GM12865 (cell line): ENCODE results near the gene MAST1.
A peak's percentile ranks its signal among the peaks of the same experiment; 100 is the strongest.
"Not testable (repeated sequence)": the region's sequence is repeated elsewhere in the genome, so short reads cannot be mapped to it uniquely, and the experiment has no call there.

ENCODE experiments used
- DNase-seq: peaks from one replicate; pipeline ENCODE4 v3.0.0; 2010; ENCODE audit warnings: low read depth
- H3K4me3 ChIP-seq: 2 replicates; pipeline ENCODE4 v1.5.1; 2011; ENCODE audit warnings: mild to moderate bottlenecking, low read depth, low read length, control low read depth
- CTCF ChIP-seq: IDR thresholded peaks from 2 replicates; pipeline ENCODE4 v1.5.1; 2011; ENCODE audit warnings: low read length, control low read depth, low read depth, inconsistent platforms; ENCODE audit not compliant: insufficient read depth; ENCODE audit errors: missing control alignments

Gene MAST1

GRCh38 chr19:12796146-12797071 is 41.9 kb upstream of the MAST1 start:
- peak; percentile 96 for TF ChIP-seq CTCF
- DNase-seq = peak; percentile 83
- H3K4me3 ChIP-seq = peak overlapping the region; percentile 8; the same call in 1 of the 2 replicates

GRCh38 chr19:12797141-12797587 is 41.2 kb upstream of the MAST1 start:
- no peak overlapping the region for H3K4me3 ChIP-seq
- DNase-seq = no peak
- TF ChIP-seq CTCF = no peak

DNA sequence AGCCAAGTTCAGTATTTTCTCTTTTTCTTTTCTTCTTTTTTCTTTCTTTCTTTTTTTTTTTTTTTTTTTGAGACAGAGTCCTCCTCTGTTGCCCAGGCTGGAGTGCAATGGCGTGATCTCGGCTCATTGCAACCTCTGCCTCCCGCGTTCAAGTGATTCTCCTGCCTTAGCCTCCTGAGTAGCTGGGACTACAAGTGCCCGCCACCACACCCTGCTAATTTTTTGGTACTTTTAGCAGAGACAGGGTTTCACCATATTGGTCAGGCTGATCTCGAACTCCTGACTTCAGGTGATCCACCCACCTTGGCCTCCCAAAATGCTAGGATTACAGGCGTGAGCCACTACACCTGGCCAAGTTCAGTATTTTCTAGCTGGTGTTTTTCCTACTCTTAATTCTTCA is 40.7 kb upstream of the MAST1 start:
- not testable (repeated sequence) for H3K4me3 ChIP-seq, DNase-seq

- no peak for TF ChIP-seq CTCF
- no peak for DNase-seq
- no peak overlapping the region for H3K4me3 ChIP-seq
Observed at GRCh38 chr19:12799742-12800465, 38.4 kb upstream of the MAST1 start.

DNA sequence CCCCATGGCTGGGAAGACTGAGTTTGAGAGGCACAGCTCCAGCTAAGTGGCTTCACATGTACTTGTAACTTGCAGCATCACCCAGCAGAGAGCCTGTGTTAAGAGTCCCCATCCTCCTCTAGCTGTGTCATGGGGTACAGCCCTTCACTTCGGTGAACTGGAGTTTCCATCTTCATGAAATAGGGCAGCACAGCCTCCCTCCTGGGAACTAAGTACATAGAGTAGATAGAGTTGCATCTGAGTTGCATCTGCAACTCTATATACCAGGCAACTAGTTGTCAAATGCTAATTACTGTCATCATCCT is 37.9 kb upstream of the MAST1 start:
- DNase-seq = no peak
- no peak overlapping the region for H3K4me3 ChIP-seq
- TF ChIP-seq CTCF = no peak

DNA sequence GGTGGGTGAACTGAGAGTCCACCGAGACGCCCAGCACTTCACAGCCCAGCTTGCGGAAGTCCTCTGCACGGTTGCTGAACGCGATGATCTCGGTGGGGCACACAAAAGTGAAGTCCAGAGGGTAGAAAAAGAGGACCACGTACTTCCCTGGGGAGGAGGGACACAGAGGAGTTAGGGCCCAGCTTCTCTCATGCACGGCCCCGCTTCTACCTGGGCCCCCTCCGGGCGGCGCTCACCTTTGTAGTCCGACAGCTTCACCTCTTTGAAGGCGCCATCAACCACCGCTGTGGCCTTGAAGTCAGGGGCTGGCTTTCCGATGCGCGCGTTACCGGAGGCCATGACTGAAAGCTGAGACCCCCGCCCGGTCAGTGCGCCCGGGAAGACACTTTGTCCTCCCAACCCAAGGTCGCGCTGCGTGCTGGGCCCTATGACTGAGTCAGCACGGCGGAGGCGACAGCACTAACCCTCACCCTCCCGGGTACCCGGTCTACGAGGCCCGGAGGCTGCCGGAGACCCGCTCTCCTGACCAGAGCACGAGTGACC is 37.3 kb upstream of the MAST1 start:
- no peak for TF ChIP-seq CTCF
- H3K4me3 ChIP-seq = peak overlapping the region; percentile 60
- no peak for DNase-seq
